ENCODE measurements around the gene UCK2. TPM values are rescaled to one million over a fixed set of nuclear protein-coding genes. Genes with fewer than 3 reads are reported as not detected.

Gene UCK2
- total RNA-seq, 2 experiments from 2014 or later: 0.67 to 0.71 TPM

GRCh38 chr1:165890684-165891083 lies 63.3 kb downstream of the UCK2 start:
- H3K36me3 Mint-ChIP-seq (ENCODE audit: low read depth): no peaks in the 10 kb centered on the region
- no peaks in the 10 kb centered on the region for H3K27me3 Mint-ChIP-seq
- DNase-seq (no peak), ATAC-seq (ENCODE audit: poor library complexity) (no peak)
- no peak overlapping the region for H3K27ac ChIP-seq (ENCODE audit: low read depth in 1 of 2, low read length in 2 of 2)
- H3K27me3 ChIP-seq (ENCODE audit: control insufficient read depth in 1 of 2, insufficient read depth in 2 of 2, low read length in 2 of 2): no peaks in the 10 kb centered on the region
- no peaks in the 10 kb centered on the region for H3K4me1 ChIP-seq (ENCODE audit: insufficient read depth, low read length)
- ChIA-PET CTCF (no interaction called here), POLR2A (no interaction called here)
- no peak overlapping the region for H3K4me3 ChIP-seq (ENCODE audit: low read length)
- H3K4me3 Mint-ChIP-seq: no peak overlapping the region
- intact Hi-C loops (cut with DNase I, micrococcal nuclease): no loop called here
- H3K4me1 Mint-ChIP-seq (ENCODE audit: low read depth): no peaks in the 10 kb centered on the region
- no peaks in the 10 kb centered on the region for H3K36me3 ChIP-seq (ENCODE audit: insufficient read depth, low read length)
- TF ChIP-seq CTCF (IDR thresholded peaks at IDR 0.05): no peak
- no peaks in the 10 kb centered on the region for H3K9me3 ChIP-seq (ENCODE audit: control insufficient read depth in 1 of 2, insufficient read depth in 1 of 2, low read length in 2 of 2)
- no peak overlapping the region for H3K27ac Mint-ChIP-seq
- H3K9me3 Mint-ChIP-seq: no peaks in the 10 kb centered on the region

- no peak for ATAC-seq (ENCODE audit: poor library complexity)
- POLR2A ChIA-PET: no interaction called here
- TF ChIP-seq CTCF (IDR thresholded peaks at IDR 0.05): no peak
- H3K27me3 ChIP-seq (ENCODE audit: control insufficient read depth in 1 of 2, insufficient read depth in 2 of 2, low read length in 2 of 2): no peaks in the 10 kb centered on the region
- H3K36me3 ChIP-seq (ENCODE audit: insufficient read depth, low read length): no peaks in the 10 kb centered on the region
- Mint-ChIP-seq H3K9me3 (no peaks in the 10 kb centered on the region), H3K4me1 (ENCODE audit: low read depth) (no peaks in the 10 kb centered on the region), H3K27me3 (no peaks in the 10 kb centered on the region), H3K4me3 (no peak overlapping the region), H3K27ac (no peak overlapping the region), H3K36me3 (ENCODE audit: low read depth) (no peaks in the 10 kb centered on the region)
- H3K9me3 ChIP-seq (ENCODE audit: control insufficient read depth in 1 of 2, insufficient read depth in 1 of 2, low read length in 2 of 2): no peaks in the 10 kb centered on the region
- no peak for DNase-seq
- H3K4me1 ChIP-seq (ENCODE audit: insufficient read depth, low read length): no peaks in the 10 kb centered on the region
- H3K27ac ChIP-seq (ENCODE audit: low read depth in 1 of 2, low read length in 2 of 2): no peak overlapping the region
- CTCF ChIA-PET: no interaction called here
- no peak overlapping the region for H3K4me3 ChIP-seq (ENCODE audit: low read length)
- intact Hi-C loops (cut with DNase I, micrococcal nuclease): no loop called here
Observed at GRCh38 chr1:165891111-165891860, 63.9 kb downstream of the UCK2 start.

- POLR2A ChIA-PET: interaction anchor here (0.6 kb wide), 1 partner anchor 73 kb away, joined by 3 read pairs; no protein-coding TSS in a partner anchor
Observed at GRCh38 chr1:165892935-165893334, 65.5 kb downstream of the UCK2 start.

More at GRCh38 chr1:165892935-165893334, 65.5 kb downstream of the UCK2 start:
- ATAC-seq (ENCODE audit: poor library complexity) (no peak), DNase-seq (no peak)
- intact Hi-C loops (cut with DNase I, micrococcal nuclease): no loop called here
- Mint-ChIP-seq H3K9me3 (no peaks in the 10 kb centered on the region), H3K36me3 (ENCODE audit: low read depth) (no peaks in the 10 kb centered on the region), H3K4me3 (no peak overlapping the region), H3K4me1 (ENCODE audit: low read depth) (no peaks in the 10 kb centered on the region), H3K27ac (no peak overlapping the region), H3K27me3 (no peaks in the 10 kb centered on the region)
- TF ChIP-seq CTCF (IDR thresholded peaks at IDR 0.05): no peak
- no peak overlapping the region for H3K27ac ChIP-seq (ENCODE audit: low read depth in 1 of 2, low read length in 2 of 2)
- no peaks in the 10 kb centered on the region for H3K9me3 ChIP-seq (ENCODE audit: control insufficient read depth in 1 of 2, insufficient read depth in 1 of 2, low read length in 2 of 2)
- H3K4me1 ChIP-seq (ENCODE audit: insufficient read depth, low read length): peaks cover 3% of the 10 kb centered on the region
- no peaks in the 10 kb centered on the region for H3K27me3 ChIP-seq (ENCODE audit: control insufficient read depth in 1 of 2, insufficient read depth in 2 of 2, low read length in 2 of 2)
- CTCF ChIA-PET: no interaction called here
- H3K4me3 ChIP-seq (ENCODE audit: low read length): no peak overlapping the region
- no peaks in the 10 kb centered on the region for H3K36me3 ChIP-seq (ENCODE audit: insufficient read depth, low read length)

All from CD4-positive, alpha-beta T cell (primary cell).